HEK293T (cell line): ENCODE results near the gene GPR39.

ENCODE experiments used
- LEF1 ChIP-seq: fragments of 450-650 bp; IDR thresholded peaks from 2 replicates; pipeline ENCODE4 v1.6.1; 2017; ENCODE audit warnings: mild to moderate bottlenecking, borderline replicate concordance
- NFRKB ChIP-seq: fragments of 450-650 bp; IDR thresholded peaks from 2 replicates; pipeline ENCODE4 v1.6.1; 2016; ENCODE audit warnings: mild to moderate bottlenecking, moderate library complexity

DNA sequence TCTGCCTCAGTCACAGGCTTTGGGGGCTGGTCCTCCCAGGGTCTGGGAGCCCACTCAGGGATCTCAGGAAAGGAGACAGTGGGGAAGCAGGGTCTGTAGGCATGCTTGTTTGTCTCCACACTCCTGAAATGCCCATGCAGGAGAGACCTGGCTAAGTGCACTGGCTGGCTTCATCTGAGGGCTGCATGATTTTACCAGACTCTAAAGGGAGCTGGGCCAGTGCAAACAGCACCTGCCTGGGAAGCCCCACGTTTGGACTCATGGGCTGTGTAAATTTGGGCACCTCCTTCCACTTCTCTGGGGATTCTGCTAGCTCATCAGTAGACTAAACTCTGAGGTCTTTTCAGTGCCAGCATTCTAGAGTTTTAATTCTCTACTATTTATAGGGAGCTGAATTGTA lies 219.7 kb downstream of the GPR39 start:
- TF ChIP-seq NFRKB: no peak
- TF ChIP-seq LEF1: no peak
